Measurements from ENCODE around the gene NCAM1.

DNA sequence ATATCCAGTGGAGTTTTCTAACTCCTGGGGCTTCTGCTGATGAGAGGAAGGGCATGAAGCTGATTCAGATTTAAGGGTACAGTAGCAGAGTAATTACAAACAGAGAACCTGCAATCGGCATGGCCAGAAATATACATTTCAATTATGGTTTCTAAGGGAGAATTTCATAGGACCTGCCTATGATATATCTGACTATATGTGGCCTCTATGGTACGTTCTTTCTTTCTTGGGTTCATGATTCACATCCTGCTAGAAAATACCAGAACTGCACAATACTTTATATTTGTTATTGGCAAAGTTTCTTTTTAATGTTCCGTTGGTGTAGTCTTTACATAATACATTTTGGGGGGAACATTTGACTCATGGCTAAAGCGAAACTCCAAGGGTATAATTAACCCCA is 290.1 kb downstream of the NCAM1 start:
- no peak for TF ChIP-seq EZH2 (IDR thresholded peaks at IDR 0.05; ENCODE audit: low read length, unreplicated experiment)
- TF ChIP-seq, protein P1, sequence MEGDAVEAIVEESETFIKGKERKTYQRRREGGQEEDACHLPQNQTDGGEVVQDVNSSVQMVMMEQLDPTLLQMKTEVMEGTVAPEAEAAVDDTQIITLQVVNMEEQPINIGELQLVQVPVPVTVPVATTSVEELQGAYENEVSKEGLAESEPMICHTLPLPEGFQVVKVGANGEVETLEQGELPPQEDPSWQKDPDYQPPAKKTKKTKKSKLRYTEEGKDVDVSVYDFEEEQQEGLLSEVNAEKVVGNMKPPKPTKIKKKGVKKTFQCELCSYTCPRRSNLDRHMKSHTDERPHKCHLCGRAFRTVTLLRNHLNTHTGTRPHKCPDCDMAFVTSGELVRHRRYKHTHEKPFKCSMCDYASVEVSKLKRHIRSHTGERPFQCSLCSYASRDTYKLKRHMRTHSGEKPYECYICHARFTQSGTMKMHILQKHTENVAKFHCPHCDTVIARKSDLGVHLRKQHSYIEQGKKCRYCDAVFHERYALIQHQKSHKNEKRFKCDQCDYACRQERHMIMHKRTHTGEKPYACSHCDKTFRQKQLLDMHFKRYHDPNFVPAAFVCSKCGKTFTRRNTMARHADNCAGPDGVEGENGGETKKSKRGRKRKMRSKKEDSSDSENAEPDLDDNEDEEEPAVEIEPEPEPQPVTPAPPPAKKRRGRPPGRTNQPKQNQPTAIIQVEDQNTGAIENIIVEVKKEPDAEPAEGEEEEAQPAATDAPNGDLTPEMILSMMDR (conservative IDR thresholded peaks at IDR 0.05; ENCODE audit: low read depth, low read length) = no peak

All from PC-3 (cell line).